OCI-LY1 (cell line): ENCODE data around the gene HFM1.

ENCODE experiments used
- H2AFZ ChIP-seq: fragments of 200-600 bp; sonication (generic), shearing (Covaris generic); 2 replicates; pipeline ENCODE4 v1.6.0; 2014; ENCODE audit warnings: antibody characterized with exemption, mild to moderate bottlenecking, low read length
- H3F3A ChIP-seq: fragments of 200-600 bp; sonication (generic), shearing (Covaris generic); 2 replicates; pipeline ENCODE4 v1.6.0; 2014; ENCODE audit warnings: mild to moderate bottlenecking, antibody characterized with exemption, low read length, moderate library complexity; ENCODE audit not compliant: insufficient read depth
- H3K27ac ChIP-seq: fragments of 200-600 bp; sonication (generic); 2 replicates; pipeline ENCODE4 v1.5.1; 2014; ENCODE audit warnings: low read length, mixed run types, mild to moderate bottlenecking, low read depth; ENCODE audit not compliant: poor library complexity, severe bottlenecking
- H3K27me3 ChIP-seq: fragments of 200-600 bp; sonication (generic); 2 replicates; pipeline ENCODE4 v1.6.0; 2014; ENCODE audit warnings: antibody characterized with exemption, mild to moderate bottlenecking, low read length, moderate library complexity; ENCODE audit not compliant: insufficient read depth
- H3K36me3 ChIP-seq: fragments of 200-600 bp; sonication (generic); 2 replicates; pipeline ENCODE4 v1.6.1; 2014; ENCODE audit warnings: mild to moderate bottlenecking, antibody characterized with exemption, low read length, moderate library complexity, mixed read lengths; ENCODE audit not compliant: insufficient read depth
- H3K4me1 ChIP-seq: fragments of 200-600 bp; sonication (generic); 2 replicates; pipeline ENCODE4 v1.5.1; 2014; ENCODE audit warnings: mild to moderate bottlenecking, low read length, moderate library complexity; ENCODE audit not compliant: insufficient read depth, severe bottlenecking
- H3K4me2 ChIP-seq: fragments of 200-600 bp; sonication (generic), shearing (Covaris generic); 2 replicates; pipeline ENCODE4 v1.6.1; 2014; ENCODE audit warnings: low read length
- H3K4me3 ChIP-seq: fragments of 200-600 bp; sonication (generic); 2 replicates; pipeline ENCODE4 v1.5.1; 2014; ENCODE audit warnings: low read length, low read depth, mild to moderate bottlenecking, mixed read lengths; ENCODE audit not compliant: poor library complexity, severe bottlenecking
- H3K79me2 ChIP-seq: fragments of 200-600 bp; shearing (Covaris generic); 2 replicates; pipeline ENCODE4 v1.6.1; 2016; ENCODE audit warnings: mixed run types, low read length, mixed read lengths; ENCODE audit not compliant: insufficient read depth
- H3K9ac ChIP-seq: fragments of 200-600 bp; sonication (generic), shearing (Covaris generic); 2 replicates; pipeline ENCODE4 v1.6.1; 2014; ENCODE audit warnings: mild to moderate bottlenecking, low read length, mixed read lengths
- H3K9me2 ChIP-seq: fragments of 200-600 bp; sonication (generic), shearing (Covaris generic); 2 replicates; pipeline ENCODE4 v1.6.1; 2014; ENCODE audit warnings: low read depth, mild to moderate bottlenecking, low read length, mixed read lengths
- H3K9me3 ChIP-seq: fragments of 200-600 bp; shearing (Covaris generic); 2 replicates; pipeline ENCODE4 v1.6.1; 2014; ENCODE audit warnings: low read length, mixed read lengths
- H4K20me1 ChIP-seq: fragments of 200-600 bp; sonication (generic), shearing (Covaris generic); 2 replicates; pipeline ENCODE4 v1.6.0; 2016; ENCODE audit warnings: mild to moderate bottlenecking, low read length; ENCODE audit not compliant: insufficient read depth
- EZH2 ChIP-seq: fragments of 200-600 bp; sonication (generic), shearing (Covaris generic); IDR thresholded peaks from 2 replicates; pipeline ENCODE4 v1.8.0; 2017; ENCODE audit warnings: borderline replicate concordance, mixed run types, mild to moderate bottlenecking, antibody characterized with exemption, low read length, moderate library complexity, mixed read lengths
- TF ChIP-seq, protein P1 (sequence below): fragments of 200-600 bp; sonication (generic), shearing (Covaris generic); IDR thresholded peaks from 2 replicates; pipeline ENCODE4 v1.5.1; 2017; ENCODE audit warnings: mild to moderate bottlenecking, antibody characterized with exemption, low read length, moderate library complexity, mixed read lengths

Gene HFM1

DNA sequence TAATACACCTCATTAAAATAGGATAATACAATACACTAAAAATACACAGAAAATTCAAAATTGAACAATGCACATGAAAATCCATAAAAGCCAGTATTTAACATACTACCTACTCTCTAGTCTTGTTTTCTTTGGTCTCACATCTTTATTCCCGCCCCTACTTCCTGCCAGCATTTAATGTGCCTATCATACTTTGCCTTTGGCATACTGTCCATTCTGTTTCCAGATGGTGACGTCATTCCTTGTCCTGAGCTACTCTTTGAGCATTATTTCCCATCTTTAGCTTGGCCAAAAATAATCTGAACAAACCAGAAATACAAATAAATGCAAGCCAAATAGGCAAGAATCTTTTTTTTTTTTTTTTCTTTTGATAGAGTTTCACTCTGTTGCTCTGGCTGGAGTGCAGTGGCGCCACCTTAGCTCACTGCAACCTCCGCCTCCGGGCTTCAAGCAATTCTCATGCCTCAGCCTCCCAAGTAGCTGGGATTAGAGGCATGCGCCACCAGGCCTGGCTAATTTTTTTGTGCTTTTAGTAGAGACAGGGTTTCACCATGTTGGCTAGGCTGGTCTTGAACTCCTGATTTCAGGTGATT is 4.4 kb downstream of the HFM1 start:
- Histone ChIP-seq H3F3A (no peaks in the 10 kb centered on the region), H3K4me3 (no peak overlapping the region), H3K36me3 (no peaks in the 10 kb centered on the region), H3K9me2 (no peaks in the 10 kb centered on the region), H3K27ac (no peak overlapping the region), H3K79me2 (no peaks in the 10 kb centered on the region), H3K9ac (no peak overlapping the region), H2AFZ (no peak overlapping the region), H3K9me3 (no peaks in the 10 kb centered on the region), H4K20me1 (no peaks in the 10 kb centered on the region), H3K27me3 (no peaks in the 10 kb centered on the region), H3K4me1 (peaks cover 12% of the 10 kb centered on the region), H3K4me2 (no peak overlapping the region)
- TF ChIP-seq, protein P1, sequence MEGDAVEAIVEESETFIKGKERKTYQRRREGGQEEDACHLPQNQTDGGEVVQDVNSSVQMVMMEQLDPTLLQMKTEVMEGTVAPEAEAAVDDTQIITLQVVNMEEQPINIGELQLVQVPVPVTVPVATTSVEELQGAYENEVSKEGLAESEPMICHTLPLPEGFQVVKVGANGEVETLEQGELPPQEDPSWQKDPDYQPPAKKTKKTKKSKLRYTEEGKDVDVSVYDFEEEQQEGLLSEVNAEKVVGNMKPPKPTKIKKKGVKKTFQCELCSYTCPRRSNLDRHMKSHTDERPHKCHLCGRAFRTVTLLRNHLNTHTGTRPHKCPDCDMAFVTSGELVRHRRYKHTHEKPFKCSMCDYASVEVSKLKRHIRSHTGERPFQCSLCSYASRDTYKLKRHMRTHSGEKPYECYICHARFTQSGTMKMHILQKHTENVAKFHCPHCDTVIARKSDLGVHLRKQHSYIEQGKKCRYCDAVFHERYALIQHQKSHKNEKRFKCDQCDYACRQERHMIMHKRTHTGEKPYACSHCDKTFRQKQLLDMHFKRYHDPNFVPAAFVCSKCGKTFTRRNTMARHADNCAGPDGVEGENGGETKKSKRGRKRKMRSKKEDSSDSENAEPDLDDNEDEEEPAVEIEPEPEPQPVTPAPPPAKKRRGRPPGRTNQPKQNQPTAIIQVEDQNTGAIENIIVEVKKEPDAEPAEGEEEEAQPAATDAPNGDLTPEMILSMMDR: no peak
- no peak for TF ChIP-seq EZH2

DNA sequence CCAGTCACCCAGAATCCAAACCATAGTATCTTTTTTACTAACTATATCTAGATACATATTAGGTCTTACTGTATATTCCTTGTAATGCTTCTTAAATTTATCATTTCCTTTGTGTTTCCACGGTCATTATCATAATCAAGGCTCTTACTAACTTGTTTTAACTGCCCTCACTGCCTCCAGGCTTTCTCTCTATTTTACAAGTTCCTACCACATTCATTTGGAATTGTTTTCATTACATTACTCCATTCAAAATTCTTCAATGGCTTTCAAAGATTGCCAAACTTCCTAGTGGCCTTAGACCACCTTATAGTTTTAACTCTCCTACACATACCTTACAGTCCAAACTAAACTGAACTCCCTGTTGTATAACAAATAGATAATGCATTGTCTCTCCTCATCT is 6.3 kb downstream of the HFM1 start:
- no peak for TF ChIP-seq EZH2
- TF ChIP-seq, protein P1: no peak
- Histone ChIP-seq H3K9me2 (no peaks in the 10 kb centered on the region), H3K9me3 (no peaks in the 10 kb centered on the region), H4K20me1 (no peaks in the 10 kb centered on the region), H3K4me2 (no peak overlapping the region), H2AFZ (no peak overlapping the region), H3K79me2 (no peaks in the 10 kb centered on the region), H3K9ac (no peak overlapping the region), H3K4me3 (no peak overlapping the region), H3K27me3 (no peaks in the 10 kb centered on the region), H3F3A (no peaks in the 10 kb centered on the region), H3K36me3 (no peaks in the 10 kb centered on the region), H3K4me1 (no peaks in the 10 kb centered on the region), H3K27ac (no peak overlapping the region)

DNA sequence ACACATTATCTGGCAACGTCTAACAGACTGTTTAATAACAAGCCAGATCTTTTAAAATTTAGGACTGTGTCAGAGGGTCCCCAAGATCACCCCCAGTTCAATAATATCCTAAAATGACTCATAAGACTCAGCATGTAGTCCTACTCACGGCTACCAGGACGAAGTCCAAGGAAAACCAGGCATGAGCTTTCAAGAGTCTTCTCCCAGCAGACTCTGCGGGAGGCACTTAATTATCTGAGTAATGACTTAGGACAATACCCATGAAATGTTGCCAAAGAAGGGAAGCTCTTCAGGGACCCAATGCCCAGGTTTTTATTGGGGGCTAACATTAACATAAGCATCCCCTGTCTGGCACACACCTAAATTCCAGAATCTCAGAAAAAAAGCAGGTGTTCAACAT is 7.0 kb downstream of the HFM1 start:
- Histone ChIP-seq H3K4me1 (no peaks in the 10 kb centered on the region), H3K9ac (no peak overlapping the region), H3K79me2 (no peaks in the 10 kb centered on the region), H3K4me2 (no peak overlapping the region), H2AFZ (no peak overlapping the region), H3K27ac (no peak overlapping the region), H3K4me3 (no peak overlapping the region), H3K9me2 (no peaks in the 10 kb centered on the region), H3F3A (no peaks in the 10 kb centered on the region), H3K36me3 (no peaks in the 10 kb centered on the region), H3K9me3 (no peaks in the 10 kb centered on the region), H4K20me1 (no peaks in the 10 kb centered on the region), H3K27me3 (no peaks in the 10 kb centered on the region)
- TF ChIP-seq EZH2: no peak
- TF ChIP-seq, protein P1: no peak
